K562 (cell line): ENCODE results near the gene ATP6V1F. TPM values are rescaled to one million over a fixed set of nuclear protein-coding genes. Genes with fewer than 3 reads are reported as not detected.
A peak's percentile ranks its signal among the peaks of the same experiment; 100 is the strongest.

Source experiments
- BACH1 ChIP-seq: fragments of 200-800 bp; sonication (Bioruptor generic); IDR thresholded peaks from 2 replicates; pipeline ENCODE4 v1.6.1; 2016; ENCODE audit warnings: missing genetic modification characterization, missing compliant biosample characterization
- ESRRB ChIP-seq: fragments of 250-450 bp; sonication (Bioruptor Pico); IDR thresholded peaks from 2 replicates; pipeline ENCODE4 v1.5.0; 2020; ENCODE audit warnings: mild to moderate bottlenecking, moderate library complexity, borderline replicate concordance
- FIP1L1 ChIP-seq: fragments of 200-400 bp; formaldehyde crosslinking; IDR thresholded peaks from 2 replicates; pipeline ENCODE4 v1.6.1; 2018; ENCODE audit warnings: mild to moderate bottlenecking, low read depth, low read length; ENCODE audit not compliant: poor library complexity, severe bottlenecking
- GABPB1 ChIP-seq: sonication (generic); formaldehyde crosslinking; IDR thresholded peaks from 2 replicates; pipeline ENCODE4 v1.8.0; 2022; ENCODE audit warnings: mild to moderate bottlenecking, missing genetic modification reagents
- KAT2B ChIP-seq: IDR thresholded peaks from one replicate; pipeline ENCODE4 v1.6.1; 2012; ENCODE audit warnings: low read depth, mild to moderate bottlenecking, control low read depth, inconsistent platforms, low read length, moderate library complexity
- KDM2B ChIP-seq: fragments of 250-450 bp; sonication (Bioruptor Pico); IDR thresholded peaks from 2 replicates; pipeline ENCODE4 v1.8.0; 2021; ENCODE audit warnings: mild to moderate bottlenecking, moderate library complexity
- MCM7 ChIP-seq, 2 experiments: fragments of 450-650 bp; IDR thresholded peaks; 2 replicates each; pipeline ENCODE4 v1.6.1; 2016 to 2018
- MEF2D ChIP-seq: conservative IDR thresholded peaks from 2 replicates; pipeline ENCODE4 v1.6.1; 2016; ENCODE audit warnings: low read depth, missing genetic modification characterization, missing compliant biosample characterization
- NELFE ChIP-seq: IDR thresholded peaks from 2 replicates; pipeline ENCODE4 v1.6.1; 2011; ENCODE audit warnings: mild to moderate bottlenecking; ENCODE audit not compliant: insufficient read depth, insufficient read length
- SAFB2 ChIP-seq: fragments of 200-400 bp; formaldehyde crosslinking; IDR thresholded peaks from 2 replicates; pipeline ENCODE4 v1.6.1; 2018; ENCODE audit warnings: borderline replicate concordance, low read length, low read depth, moderate library complexity; ENCODE audit not compliant: severe bottlenecking
- ZBED1 ChIP-seq: IDR thresholded peaks from 2 replicates; pipeline ENCODE4 v1.6.1; 2014
- ZFX ChIP-seq: sonication (generic); formaldehyde crosslinking; IDR thresholded peaks from 2 replicates; pipeline ENCODE4 v1.8.0; 2022; ENCODE audit warnings: mild to moderate bottlenecking, missing genetic modification reagents, moderate library complexity
- polyA plus RNA-seq, 8 experiments: library from polyadenylated mRNA; depleted of rRNA in 4 of 8; stranded (reverse) in 5 of 8; unstranded in 3 of 8; fragments of >200 nt; fragmentation: Nextera tagmentation in 2 of 8; fragmentation: Illumina TruSeq in 1 of 8; extraction: Ambion mirVana in 2 of 8; extraction: Trizol in 1 of 8; gene quantifications; 2 replicates each; pipeline versions ENCODE4 v1.2.1 to v1.2.3, GENCODE V29; 2011 to 2014; ENCODE audit warnings: inconsistent platforms in 1 of 8, missing spikeins in 1 of 8
- total RNA-seq, 7 experiments: library from RNA; depleted of rRNA in 6 of 7; stranded (reverse); fragments of >200 nt in 6 of 7; fragmentation: Illumina TruSeq in 2 of 7; extraction: Trizol in 2 of 7; gene quantifications; 2 replicates each; pipeline versions ENCODE4 v1.2.1 to v1.2.3, GENCODE V29; 2011 to 2021; ENCODE audit warnings: low replicate concordance in 1 of 7
- TF ChIP-seq, protein P1 (sequence below): fragments of 450-650 bp; formaldehyde crosslinking; IDR thresholded peaks from 2 replicates; pipeline ENCODE4 v1.4.0; 2020; ENCODE audit warnings: mild to moderate bottlenecking, mixed read lengths
- TF ChIP-seq, protein P2 (sequence below): sonication (generic); formaldehyde crosslinking; IDR thresholded peaks from 2 replicates; pipeline ENCODE4 v1.8.1; 2023; ENCODE audit warnings: mild to moderate bottlenecking, missing genetic modification reagents
- TF ChIP-seq, protein P3 (sequence below): IDR thresholded peaks from 2 replicates; pipeline ENCODE4 v1.6.1; 2011; ENCODE audit warnings: borderline replicate concordance, low read depth, mild to moderate bottlenecking, moderate library complexity, low read length; ENCODE audit not compliant: insufficient read depth, poor library complexity, severe bottlenecking
- TF ChIP-seq, protein P4 (sequence below), 3 experiments: fragments of 200-800 bp in 1 of 3; sonication (Bioruptor generic) in 1 of 3; sonication (generic) in 1 of 3; formaldehyde crosslinking in 1 of 3; IDR thresholded peaks; 2 replicates each; pipeline versions ENCODE4 v1.6.1 to v1.8.0; 2016 to 2022; ENCODE audit warnings: mild to moderate bottlenecking in 2 of 3, missing compliant biosample characterization in 2 of 3, missing genetic modification characterization in 2 of 3, missing genetic modification reagents in 1 of 3

ATP6V1F gene
- total and polyA plus RNA-seq, 9 of the 15 experiments (the other 6 are each of a cell fraction or from before 2014, with no cell fraction given) = 206 to 1,123 (median 542) TPM

DNA sequence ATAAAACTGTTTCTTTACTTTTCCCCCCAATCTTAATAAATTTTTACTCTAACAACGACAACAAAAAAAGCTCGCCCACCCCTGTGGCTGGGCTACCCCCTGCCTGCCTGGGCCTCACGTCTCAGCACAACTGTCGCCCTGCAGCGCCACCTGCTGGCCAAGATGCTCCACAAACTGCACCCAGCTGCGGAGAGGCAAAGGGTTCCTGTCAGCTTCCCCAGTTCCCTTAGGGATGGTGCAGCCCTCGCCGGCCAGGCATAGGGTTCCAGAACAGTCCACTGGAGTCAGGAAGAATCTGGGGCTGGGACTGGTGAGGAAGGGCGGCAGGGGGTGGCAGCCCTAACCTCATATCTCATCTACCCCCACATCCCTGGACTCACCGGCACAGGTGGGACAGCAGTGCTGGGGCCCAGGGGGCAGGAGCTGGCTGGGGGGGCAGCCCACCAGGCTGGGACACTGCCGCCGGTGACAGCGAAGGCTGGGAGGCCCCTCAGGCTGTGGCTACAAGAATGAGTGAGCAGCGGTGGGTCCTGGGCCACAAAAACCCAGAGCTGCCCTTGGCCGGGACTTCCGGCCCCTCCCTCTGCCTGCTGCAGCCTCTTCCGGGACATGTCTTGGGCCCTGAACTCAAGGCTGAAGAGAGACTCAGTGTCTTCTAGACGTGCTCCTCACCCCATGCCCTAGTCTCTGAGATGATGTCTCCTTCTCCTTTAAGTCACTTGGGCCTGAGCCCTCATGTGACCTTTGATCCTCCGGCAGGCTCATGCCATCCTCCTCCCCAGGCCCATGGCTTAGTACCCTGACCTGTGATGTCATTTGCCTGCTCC lies 21.2 kb downstream of the ATP6V1F start (continued):
- TF ChIP-seq, protein P1, sequence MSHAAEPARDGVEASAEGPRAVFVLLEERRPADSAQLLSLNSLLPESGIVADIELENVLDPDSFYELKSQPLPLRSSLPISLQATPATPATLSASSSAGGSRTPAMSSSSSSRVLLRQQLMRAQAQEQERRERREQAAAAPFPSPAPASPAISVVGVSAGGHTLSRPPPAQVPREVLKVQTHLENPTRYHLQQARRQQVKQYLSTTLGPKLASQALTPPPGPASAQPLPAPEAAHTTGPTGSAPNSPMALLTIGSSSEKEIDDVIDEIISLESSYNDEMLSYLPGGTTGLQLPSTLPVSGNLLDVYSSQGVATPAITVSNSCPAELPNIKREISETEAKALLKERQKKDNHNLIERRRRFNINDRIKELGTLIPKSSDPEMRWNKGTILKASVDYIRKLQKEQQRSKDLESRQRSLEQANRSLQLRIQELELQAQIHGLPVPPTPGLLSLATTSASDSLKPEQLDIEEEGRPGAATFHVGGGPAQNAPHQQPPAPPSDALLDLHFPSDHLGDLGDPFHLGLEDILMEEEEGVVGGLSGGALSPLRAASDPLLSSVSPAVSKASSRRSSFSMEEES (CRISPR knock-in tag) = no peak
- TF ChIP-seq, protein P2, sequence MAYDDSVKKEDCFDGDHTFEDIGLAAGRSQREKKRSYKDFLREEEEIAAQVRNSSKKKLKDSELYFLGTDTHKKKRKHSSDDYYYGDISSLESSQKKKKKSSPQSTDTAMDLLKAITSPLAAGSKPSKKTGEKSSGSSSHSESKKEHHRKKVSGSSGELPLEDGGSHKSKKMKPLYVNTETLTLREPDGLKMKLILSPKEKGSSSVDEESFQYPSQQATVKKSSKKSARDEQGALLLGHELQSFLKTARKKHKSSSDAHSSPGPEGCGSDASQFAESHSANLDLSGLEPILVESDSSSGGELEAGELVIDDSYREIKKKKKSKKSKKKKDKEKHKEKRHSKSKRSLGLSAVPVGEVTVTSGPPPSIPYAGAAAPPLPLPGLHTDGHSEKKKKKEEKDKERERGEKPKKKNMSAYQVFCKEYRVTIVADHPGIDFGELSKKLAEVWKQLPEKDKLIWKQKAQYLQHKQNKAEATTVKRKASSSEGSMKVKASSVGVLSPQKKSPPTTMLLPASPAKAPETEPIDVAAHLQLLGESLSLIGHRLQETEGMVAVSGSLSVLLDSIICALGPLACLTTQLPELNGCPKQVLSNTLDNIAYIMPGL (CRISPR knock-in tag) = no peak
- TF ChIP-seq, protein P3, sequence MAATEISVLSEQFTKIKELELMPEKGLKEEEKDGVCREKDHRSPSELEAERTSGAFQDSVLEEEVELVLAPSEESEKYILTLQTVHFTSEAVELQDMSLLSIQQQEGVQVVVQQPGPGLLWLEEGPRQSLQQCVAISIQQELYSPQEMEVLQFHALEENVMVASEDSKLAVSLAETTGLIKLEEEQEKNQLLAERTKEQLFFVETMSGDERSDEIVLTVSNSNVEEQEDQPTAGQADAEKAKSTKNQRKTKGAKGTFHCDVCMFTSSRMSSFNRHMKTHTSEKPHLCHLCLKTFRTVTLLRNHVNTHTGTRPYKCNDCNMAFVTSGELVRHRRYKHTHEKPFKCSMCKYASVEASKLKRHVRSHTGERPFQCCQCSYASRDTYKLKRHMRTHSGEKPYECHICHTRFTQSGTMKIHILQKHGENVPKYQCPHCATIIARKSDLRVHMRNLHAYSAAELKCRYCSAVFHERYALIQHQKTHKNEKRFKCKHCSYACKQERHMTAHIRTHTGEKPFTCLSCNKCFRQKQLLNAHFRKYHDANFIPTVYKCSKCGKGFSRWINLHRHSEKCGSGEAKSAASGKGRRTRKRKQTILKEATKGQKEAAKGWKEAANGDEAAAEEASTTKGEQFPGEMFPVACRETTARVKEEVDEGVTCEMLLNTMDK = peak; percentile 82
- no peak for TF ChIP-seq NELFE
- no peak for TF ChIP-seq FIP1L1
- no peak for TF ChIP-seq ZFX (CRISPR knock-in tag)
- no peak for TF ChIP-seq ESRRB (CRISPR knock-in tag)
- TF ChIP-seq, protein P4, sequence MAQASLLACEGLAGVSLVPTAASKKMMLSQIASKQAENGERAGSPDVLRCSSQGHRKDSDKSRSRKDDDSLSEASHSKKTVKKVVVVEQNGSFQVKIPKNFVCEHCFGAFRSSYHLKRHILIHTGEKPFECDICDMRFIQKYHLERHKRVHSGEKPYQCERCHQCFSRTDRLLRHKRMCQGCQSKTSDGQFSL (CRISPR knock-in tag; IDR thresholded peaks at IDR 0.05) = peak; percentile 84
- TF ChIP-seq, protein P4 (tag; IDR thresholded peaks at IDR 0.05) = no peak
- no peak for TF ChIP-seq ZBED1
- no peak for TF ChIP-seq KAT2B
- TF ChIP-seq MEF2D (tag) = no peak
- TF ChIP-seq KDM2B (CRISPR knock-in tag) = no peak
- no peak for TF ChIP-seq SAFB2
- TF ChIP-seq GABPB1 (CRISPR knock-in tag) = peak; percentile 41; the same call in 1 of the 2 replicates
- TF ChIP-seq MCM7 (IDR thresholded peaks at IDR 0.05) = no peak
- TF ChIP-seq BACH1 (tag) = no peak
